GM21737 (cell line): Measurements from ENCODE around the gene CEP72.
"Not testable (repeated sequence)": the region's sequence is repeated elsewhere in the genome, so short reads cannot be mapped to it uniquely, and the experiment has no call there.

Experiments
- ATAC-seq: cut with Tn5 transposase; IDR thresholded peaks from one replicate; pipeline ENCODE4 v1.9.1; 2021; ENCODE audit warnings: mild to moderate bottlenecking, moderate library complexity; ENCODE audit not compliant: unreplicated experiment

CEP72 gene

GRCh38 chr5:612498-613424, 621 bp downstream of the CEP72 start:
- peak; percentile 28 for ATAC-seq

GRCh38 chr5:616484-617039, 4.4 kb downstream of the CEP72 start:
- no peak for ATAC-seq

DNA sequence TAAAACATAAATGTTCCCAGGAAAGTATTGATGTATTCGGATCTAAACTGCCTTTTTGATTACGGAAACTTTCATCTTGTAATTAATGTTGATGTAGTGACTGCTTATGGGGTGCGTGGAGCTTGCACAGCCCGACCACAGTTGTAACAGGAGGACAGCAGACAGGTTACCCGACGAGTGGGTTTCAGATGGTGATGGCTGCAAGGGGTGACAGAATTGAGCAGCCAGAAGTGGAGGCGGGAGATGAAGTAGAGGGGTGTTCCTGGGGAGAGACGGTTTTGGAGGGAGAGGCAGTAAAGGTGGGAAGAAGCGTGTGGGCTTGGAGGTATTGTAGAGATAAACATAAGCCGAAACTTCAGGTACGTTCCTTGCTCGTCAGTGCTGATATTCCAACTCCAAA, 5.8 kb downstream of the CEP72 start:
- no peak for ATAC-seq

DNA sequence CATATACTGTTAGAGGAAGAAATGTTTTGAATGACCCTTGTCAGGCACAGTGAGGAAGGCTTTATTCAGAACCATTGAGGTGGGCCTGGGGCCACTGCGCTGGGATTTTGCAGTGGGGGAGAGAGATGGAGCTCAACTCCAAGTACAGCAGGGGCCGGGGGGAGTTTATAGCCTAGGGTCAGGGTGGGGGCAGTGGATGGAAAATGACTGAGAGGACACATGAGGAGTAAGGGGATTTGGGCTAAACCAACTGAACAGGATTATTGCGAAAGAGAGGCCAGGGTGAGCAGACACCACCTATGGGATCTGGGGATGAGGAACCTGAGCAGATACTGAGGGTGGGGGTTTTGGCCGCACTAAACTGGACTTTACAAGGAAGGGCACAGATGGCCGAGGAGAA, 6.3 kb downstream of the CEP72 start:
- ATAC-seq, result no peak

DNA sequence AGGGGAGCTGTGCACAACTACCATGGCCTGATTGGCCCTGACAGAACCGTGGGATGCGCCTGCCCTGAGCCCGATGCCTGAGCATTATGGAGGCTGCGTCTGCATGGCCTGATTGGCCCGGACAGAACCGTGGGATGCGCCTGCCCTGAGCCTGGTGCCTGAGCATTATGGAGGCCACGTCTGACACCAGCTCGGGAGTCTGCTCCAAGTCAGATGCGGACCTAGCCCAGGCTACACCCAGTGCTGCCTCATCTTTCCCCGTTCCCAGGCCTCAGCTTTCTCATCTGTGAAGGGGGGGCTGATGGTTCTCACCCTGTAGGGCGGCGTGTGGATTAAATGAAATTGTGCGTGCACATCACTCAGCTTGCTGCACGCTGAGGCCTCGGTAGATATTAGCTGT, 7.3 kb downstream of the CEP72 start:
- ATAC-seq, result no peak

GRCh38 chr5:620152-620551, 8.0 kb downstream of the CEP72 start:
- no peak for ATAC-seq

GRCh38 chr5:620586-621180, 8.5 kb downstream of the CEP72 start:
- ATAC-seq, result no peak

DNA sequence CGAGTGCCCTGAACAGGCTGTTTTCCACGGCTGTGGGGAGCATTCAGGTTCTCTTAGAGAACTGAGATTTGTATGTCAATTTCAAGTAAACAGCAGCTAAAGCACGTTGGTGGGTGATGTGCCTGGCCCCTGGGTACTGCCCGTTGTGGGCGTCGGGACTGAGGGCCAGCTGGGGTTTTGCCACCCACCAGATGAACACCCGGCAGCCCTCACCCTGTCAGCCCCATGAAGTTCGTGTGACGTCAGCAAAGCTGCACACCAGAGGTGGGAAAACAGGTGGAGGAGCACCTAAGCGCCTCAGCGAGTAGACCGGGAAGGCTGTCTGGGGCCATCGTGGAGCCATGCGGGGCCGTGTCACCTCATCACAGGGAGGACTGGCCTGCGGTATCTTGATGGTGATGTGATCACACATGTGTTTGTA, 9.2 kb downstream of the CEP72 start:
- ATAC-seq, result no peak

GRCh38 chr5:622359-622758, 10.2 kb downstream of the CEP72 start:
- no peak for ATAC-seq

DNA sequence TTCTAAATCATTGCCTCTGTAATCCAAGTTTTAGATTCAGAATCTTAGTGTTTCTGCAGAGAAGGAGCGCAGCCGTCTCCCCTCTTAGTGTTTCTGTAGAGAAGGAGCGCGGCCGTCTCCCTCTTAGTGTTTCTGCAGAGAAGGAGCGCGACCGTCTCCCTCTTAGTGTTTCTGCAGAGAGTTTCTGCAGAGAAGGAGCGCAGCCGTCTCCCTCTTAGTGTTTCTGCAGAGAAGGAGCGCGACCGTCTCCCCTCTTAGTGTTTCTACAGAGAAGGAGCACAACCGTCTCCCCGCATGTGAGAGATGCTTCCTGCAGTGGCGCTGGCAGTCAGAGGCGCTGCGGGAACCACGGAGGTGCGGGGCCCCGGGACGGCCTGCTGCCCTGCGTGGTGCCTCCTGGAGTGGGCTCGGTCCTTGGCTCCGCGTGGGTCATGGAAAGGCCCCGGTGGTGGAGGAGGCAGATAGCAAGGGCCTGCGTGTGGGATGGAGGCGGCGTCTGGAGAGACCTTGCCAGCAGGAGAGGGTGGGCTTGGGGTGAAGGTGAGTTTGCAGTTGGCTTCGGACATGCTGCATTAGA, 10.9 kb downstream of the CEP72 start:
- ATAC-seq, result no peak

- no peak for ATAC-seq
These were observed 11.4 kb downstream of the CEP72 start for GRCh38 chr5:623531-623930.

- ATAC-seq, result no peak
These were observed 12.2 kb downstream of the CEP72 start for GRCh38 chr5:624118-624950.

DNA sequence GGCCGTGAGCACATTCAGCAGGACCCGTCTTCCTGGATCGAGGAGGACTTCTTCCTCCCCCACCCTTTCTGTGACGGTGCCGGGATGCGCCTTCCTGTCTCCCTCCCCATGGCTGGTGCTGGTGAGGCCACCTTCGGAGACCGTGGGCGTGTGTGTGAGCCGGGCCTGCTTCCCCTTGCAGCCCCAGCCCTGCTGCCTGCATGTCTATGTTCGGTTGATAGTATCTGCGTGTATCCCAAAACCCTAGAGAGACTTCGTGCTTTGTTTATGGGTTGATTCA, 12.8 kb downstream of the CEP72 start:
- no peak for ATAC-seq

DNA sequence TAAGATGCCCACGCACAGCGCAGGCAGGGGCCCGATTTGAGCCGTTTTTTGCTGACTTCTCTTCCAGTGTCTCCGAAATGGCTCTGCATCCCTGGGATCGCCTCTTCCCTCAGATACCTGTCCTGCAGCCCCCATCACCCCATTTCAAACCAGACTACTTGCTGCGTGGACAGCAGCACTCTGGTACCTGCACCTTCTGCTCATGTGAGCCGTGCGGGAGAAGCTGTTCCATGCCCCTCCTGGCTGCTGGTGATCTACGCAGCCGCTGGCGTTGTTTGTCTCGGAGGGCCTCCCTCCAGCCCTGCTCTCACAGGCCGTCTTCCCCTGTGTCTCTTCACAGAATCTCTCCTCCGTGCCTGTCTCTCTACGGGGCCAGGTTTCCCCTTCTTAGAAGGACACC, 13.4 kb downstream of the CEP72 start:
- ATAC-seq, result no peak

DNA sequence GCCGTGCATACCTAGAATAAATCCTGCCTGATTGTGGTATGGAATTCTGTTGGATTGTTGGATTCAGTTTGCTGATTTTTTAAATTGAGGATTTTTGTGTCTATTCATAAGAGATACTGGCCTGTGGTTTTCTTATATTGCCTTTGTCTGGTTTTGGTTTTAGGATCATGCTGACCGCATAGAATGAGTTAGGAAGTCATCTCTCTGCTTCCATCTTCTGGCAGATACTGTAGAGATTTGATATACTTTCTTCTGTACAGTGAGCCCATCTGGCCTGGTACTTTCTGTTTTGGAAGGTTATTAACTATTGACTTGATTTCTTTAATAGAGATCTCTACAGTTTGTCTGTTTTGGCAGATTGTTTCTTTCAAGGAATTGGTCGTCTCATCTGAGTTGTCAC, 14.7 kb downstream of the CEP72 start:
- no peak for ATAC-seq

GRCh38 chr5:627840-628239, 15.7 kb downstream of the CEP72 start:
- ATAC-seq, result no peak

DNA sequence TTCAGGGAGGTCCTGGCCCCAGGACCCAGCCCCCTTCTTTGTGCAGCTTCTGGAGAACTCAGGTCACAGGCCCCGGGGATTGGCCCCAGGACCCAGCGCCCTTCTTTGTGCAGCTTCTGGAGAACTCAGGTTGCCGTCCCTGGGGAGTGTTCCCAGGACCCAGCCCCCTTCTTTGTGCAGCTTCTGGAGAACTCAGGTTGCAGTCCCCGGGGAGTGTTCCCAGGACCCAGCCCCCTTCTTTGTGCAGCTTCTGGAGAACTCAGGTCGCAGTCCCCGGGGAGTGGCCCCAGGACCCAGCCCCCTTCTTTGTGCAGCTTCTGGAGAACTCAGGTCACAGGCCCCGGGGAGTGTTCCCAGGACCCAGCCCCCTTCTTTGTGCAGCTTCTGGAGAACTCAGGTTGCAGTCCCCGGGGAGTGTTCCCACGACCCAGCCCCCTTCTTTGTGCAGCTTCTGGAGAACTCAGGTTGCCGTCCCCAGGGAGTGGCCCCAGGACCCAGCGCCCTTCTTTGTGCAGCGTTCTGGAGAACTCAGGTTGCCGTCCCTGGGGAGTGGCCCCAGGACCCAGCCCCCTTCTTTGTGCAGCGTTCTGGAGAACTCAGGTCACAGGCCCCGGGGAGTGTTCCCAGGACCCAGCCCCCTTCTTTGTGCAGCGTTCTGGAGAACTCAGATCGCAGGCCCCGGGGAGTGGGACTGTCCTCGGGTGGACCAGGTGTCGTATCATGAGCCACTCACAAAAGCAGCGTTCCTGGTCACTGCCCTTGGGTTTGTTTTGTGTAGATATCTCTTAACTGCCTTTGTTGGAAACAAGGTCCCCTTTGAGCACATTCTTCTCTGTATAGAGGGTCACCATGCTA, 16.4 kb downstream of the CEP72 start:
- ATAC-seq, result not testable (repeated sequence)

DNA sequence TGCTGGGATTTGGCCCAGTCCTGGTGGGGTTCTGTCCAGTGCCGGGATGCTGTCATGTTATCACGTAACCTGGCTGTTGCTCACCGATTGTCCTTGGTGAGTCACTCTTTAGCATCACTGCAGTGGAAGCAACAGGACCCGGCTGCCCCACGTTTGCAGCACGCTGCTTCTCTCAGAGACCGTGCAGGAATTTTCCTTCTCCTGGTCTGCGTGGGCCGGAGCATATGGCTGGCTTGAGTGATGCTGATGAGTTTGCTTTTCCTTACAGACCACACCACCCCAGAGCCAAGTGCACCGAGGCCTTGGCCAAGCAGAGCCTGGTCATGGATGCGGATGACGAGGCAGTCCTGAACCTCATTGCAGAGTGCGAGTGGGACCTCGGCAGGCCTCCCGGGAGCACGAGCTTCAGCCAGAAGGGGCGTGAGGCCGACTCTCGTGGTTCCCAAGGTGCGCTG, 21.4 kb downstream of the CEP72 start:
- ATAC-seq, result no peak

- ATAC-seq, result no peak
These were observed 22.1 kb downstream of the CEP72 start for GRCh38 chr5:634191-634590.
